ENCODE measurements around the gene KAT8.

KAT8 gene

DNA sequence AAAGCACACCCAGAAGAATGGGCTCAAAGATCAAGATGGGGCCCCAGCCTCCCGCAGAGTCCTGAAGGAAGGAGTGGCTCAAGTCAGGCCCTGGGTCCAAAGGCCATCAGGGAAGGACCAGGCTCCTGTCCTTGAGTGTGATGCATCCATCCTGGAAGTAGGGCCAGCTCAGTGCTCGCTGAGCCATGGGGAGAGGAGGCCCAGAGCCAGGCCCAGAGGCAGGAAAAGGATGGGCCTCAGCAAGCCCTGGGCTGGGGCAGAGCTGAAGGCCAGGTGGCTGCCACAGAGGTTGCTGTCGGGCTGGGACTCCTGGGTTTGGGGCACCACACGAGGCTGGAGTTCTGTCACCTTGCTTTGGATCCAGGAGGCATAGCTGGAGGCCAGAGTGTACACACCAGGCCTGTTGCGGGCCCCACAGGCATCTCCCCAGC lies 14.4 kb downstream of the KAT8 start:
- Histone ChIP-seq H3K27ac (ENCODE audit: extremely low read depth, low read depth, low read length) (no peak overlapping the region), H3K4me1 (ENCODE audit: control insufficient read depth, insufficient read depth, low read length) (peaks cover 11% of the 10 kb centered on the region; the same call in 1 of the 2 replicates), H3K4me3 (ENCODE audit: low read depth, low read length) (no peak overlapping the region), H3K9me3 (ENCODE audit: control insufficient read depth, insufficient read depth, low read depth, low read length) (no peaks in the 10 kb centered on the region), H3K36me3 (ENCODE audit: control insufficient read depth in 2 of 2, insufficient read depth in 1 of 2, low read length in 2 of 2) (peaks cover 0 to 55% of the 10 kb centered on the region in 2 experiments; a peak in 1 of 3 replicates)
- no peak for TF ChIP-seq ZNF354C (tag by site-specific recombination; IDR thresholded peaks at IDR 0.05; ENCODE audit: borderline replicate concordance, low read depth)
- TF ChIP-seq, protein P1, sequence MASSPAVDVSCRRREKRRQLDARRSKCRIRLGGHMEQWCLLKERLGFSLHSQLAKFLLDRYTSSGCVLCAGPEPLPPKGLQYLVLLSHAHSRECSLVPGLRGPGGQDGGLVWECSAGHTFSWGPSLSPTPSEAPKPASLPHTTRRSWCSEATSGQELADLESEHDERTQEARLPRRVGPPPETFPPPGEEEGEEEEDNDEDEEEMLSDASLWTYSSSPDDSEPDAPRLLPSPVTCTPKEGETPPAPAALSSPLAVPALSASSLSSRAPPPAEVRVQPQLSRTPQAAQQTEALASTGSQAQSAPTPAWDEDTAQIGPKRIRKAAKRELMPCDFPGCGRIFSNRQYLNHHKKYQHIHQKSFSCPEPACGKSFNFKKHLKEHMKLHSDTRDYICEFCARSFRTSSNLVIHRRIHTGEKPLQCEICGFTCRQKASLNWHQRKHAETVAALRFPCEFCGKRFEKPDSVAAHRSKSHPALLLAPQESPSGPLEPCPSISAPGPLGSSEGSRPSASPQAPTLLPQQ (tag by site-specific recombination; IDR thresholded peaks at IDR 0.05), result peak; percentile 35; the same call in 1 of the 2 replicates
- TF ChIP-seq ZFP69B (tag by site-specific recombination; IDR thresholded peaks at IDR 0.05), result 0 out of 2 replicates have a peak, but pooled peaks have one; percentile 26
- CTCF ChIA-PET, result interaction anchor here (1.9 kb wide), 1 partner anchor 11 kb away, joined by 13 read pairs; no protein-coding TSS in a partner anchor
- POLR2A ChIA-PET, result interaction anchor here (1.1 to 5.7 kb wide), 4 partner anchors 10 to 327 kb away, joined by 3 to 35 read pairs (median 5); partner anchors contain the start of genes ARMC5 and KAT8

DNA sequence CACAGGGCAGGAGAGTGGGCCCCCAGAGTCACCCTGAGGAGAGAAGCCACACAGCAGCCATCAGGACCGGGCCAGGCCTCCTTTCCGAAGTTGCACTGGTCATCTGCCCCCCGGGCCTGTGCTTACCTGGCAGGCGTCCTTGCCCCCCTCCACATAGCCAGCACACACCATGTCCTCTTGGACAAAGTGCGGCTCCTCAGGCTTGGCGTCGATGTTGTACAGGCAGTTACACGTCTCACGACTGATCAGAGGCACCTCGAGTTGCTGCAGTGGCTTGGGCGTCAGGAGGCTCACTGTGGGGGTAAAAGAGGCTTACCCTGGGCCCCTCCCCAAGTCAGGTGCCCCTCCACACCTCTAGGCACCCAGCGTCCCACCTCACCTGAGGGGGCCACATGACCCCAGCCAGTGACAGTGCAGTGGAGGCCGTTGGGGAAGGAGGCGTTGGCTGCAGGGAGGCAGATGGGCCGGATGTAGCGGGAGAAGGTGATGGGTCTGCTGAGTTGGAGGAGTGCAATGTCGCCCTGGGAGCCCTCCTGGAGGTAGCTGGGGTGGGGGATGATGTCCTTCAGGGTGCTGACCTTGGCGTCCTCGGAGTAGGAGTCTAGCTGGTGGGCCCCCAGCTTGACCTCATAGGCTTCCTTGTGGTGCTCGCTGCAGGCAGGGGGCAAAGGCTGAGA lies 15.0 kb downstream of the KAT8 start:
- Histone ChIP-seq H3K4me3 (ENCODE audit: low read depth, low read length) (no peak overlapping the region), H3K9me3 (ENCODE audit: control insufficient read depth, insufficient read depth, low read depth, low read length) (no peaks in the 10 kb centered on the region), H3K27ac (ENCODE audit: extremely low read depth, low read depth, low read length) (no peak overlapping the region), H3K4me1 (ENCODE audit: control insufficient read depth, insufficient read depth, low read length) (peaks cover 11% of the 10 kb centered on the region; the same call in 1 of the 2 replicates), H3K36me3 (ENCODE audit: control insufficient read depth in 2 of 2, insufficient read depth in 1 of 2, low read length in 2 of 2) (peaks cover 0 to 49% of the 10 kb centered on the region in 2 experiments; a peak in 1 of 3 replicates)
- POLR2A ChIA-PET, result interaction anchor here (1.1 to 2.1 kb wide), 3 partner anchors 9 to 15 kb away, joined by 3 to 7 read pairs (median 5); partner anchors contain the start of gene KAT8
- no peak for TF ChIP-seq ZNF223 (tag by site-specific recombination; IDR thresholded peaks at IDR 0.05)
- no peak for TF ChIP-seq ZNF48 (tag by site-specific recombination; IDR thresholded peaks at IDR 0.05)
- no peak for TF ChIP-seq SCRT2 (tag by site-specific recombination; IDR thresholded peaks at IDR 0.05)
- TF ChIP-seq ZNF302 (tag by site-specific recombination; IDR thresholded peaks at IDR 0.05; ENCODE audit: low read depth), result no peak
- CTCF ChIA-PET, result interaction anchor here (1.9 kb wide), 1 partner anchor 10 kb away, joined by 13 read pairs; no protein-coding TSS in a partner anchor

DNA sequence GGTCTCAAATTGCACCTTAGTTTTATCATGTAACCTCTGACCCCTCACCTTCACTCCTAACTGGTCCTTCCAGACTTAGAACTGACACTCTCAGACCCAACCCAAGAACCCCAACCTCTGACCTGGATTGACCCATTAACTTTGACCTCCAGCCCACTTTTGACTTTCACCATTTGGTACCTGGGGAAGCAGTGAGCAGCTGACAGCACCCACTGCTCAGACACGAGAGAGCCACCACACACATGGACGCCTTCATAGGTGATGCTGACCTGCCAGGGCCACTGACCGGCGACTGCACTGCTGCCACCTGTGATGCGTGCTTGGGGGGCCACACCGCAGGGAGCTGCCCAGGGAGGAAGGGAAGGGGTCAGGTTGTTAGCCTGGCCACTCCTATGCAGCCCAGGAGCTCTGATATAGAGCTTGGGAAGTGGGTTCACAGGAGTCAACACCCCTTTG lies 15.6 kb downstream of the KAT8 start:
- Histone ChIP-seq H3K36me3 (ENCODE audit: control insufficient read depth in 2 of 2, insufficient read depth in 1 of 2, low read length in 2 of 2) (peaks cover 0 to 43% of the 10 kb centered on the region in 2 experiments; a peak in 1 of 3 replicates), H3K9me3 (ENCODE audit: control insufficient read depth, insufficient read depth, low read depth, low read length) (no peaks in the 10 kb centered on the region), H3K4me3 (ENCODE audit: low read depth, low read length) (no peak overlapping the region), H3K4me1 (ENCODE audit: control insufficient read depth, insufficient read depth, low read length) (peaks cover 11% of the 10 kb centered on the region; the same call in 1 of the 2 replicates), H3K27ac (ENCODE audit: extremely low read depth, low read depth, low read length) (no peak overlapping the region)
- ChIA-PET POLR2A (interaction anchor here (1.2 to 2.1 kb wide), 2 partner anchors 9 to 15 kb away, joined by 5 to 7 read pairs; partner anchors contain the start of gene KAT8), CTCF (interaction anchor here (1.2 kb wide), 1 partner anchor 9 kb away, joined by 5 read pairs; no protein-coding TSS in a partner anchor)
- TF ChIP-seq, protein P1 (tag by site-specific recombination; IDR thresholded peaks at IDR 0.05), result no peak
- TF ChIP-seq ZNF202 (tag by site-specific recombination; IDR thresholded peaks at IDR 0.05; ENCODE audit: borderline replicate concordance) (no peak), ZNF302 (tag by site-specific recombination; IDR thresholded peaks at IDR 0.05; ENCODE audit: low read depth) (no peak), ZNF677 (tag by site-specific recombination; IDR thresholded peaks at IDR 0.05) (no peak), ZNF311 (tag by site-specific recombination; IDR thresholded peaks at IDR 0.05; ENCODE audit: borderline replicate concordance) (no peak), ZNF433 (tag by site-specific recombination; IDR thresholded peaks at IDR 0.05; ENCODE audit: low read depth) (no peak), YY2 (tag by site-specific recombination; IDR thresholded peaks at IDR 0.05) (no peak), ZBTB17 (tag by site-specific recombination; IDR thresholded peaks at IDR 0.05) (no peak), BCL11A (tag by site-specific recombination; IDR thresholded peaks at IDR 0.05; ENCODE audit: low read depth) (peak; percentile 69; the same call in 1 of the 2 replicates), ZNF155 (tag by site-specific recombination; IDR thresholded peaks at IDR 0.05) (no peak)
- TF ChIP-seq, protein P2, sequence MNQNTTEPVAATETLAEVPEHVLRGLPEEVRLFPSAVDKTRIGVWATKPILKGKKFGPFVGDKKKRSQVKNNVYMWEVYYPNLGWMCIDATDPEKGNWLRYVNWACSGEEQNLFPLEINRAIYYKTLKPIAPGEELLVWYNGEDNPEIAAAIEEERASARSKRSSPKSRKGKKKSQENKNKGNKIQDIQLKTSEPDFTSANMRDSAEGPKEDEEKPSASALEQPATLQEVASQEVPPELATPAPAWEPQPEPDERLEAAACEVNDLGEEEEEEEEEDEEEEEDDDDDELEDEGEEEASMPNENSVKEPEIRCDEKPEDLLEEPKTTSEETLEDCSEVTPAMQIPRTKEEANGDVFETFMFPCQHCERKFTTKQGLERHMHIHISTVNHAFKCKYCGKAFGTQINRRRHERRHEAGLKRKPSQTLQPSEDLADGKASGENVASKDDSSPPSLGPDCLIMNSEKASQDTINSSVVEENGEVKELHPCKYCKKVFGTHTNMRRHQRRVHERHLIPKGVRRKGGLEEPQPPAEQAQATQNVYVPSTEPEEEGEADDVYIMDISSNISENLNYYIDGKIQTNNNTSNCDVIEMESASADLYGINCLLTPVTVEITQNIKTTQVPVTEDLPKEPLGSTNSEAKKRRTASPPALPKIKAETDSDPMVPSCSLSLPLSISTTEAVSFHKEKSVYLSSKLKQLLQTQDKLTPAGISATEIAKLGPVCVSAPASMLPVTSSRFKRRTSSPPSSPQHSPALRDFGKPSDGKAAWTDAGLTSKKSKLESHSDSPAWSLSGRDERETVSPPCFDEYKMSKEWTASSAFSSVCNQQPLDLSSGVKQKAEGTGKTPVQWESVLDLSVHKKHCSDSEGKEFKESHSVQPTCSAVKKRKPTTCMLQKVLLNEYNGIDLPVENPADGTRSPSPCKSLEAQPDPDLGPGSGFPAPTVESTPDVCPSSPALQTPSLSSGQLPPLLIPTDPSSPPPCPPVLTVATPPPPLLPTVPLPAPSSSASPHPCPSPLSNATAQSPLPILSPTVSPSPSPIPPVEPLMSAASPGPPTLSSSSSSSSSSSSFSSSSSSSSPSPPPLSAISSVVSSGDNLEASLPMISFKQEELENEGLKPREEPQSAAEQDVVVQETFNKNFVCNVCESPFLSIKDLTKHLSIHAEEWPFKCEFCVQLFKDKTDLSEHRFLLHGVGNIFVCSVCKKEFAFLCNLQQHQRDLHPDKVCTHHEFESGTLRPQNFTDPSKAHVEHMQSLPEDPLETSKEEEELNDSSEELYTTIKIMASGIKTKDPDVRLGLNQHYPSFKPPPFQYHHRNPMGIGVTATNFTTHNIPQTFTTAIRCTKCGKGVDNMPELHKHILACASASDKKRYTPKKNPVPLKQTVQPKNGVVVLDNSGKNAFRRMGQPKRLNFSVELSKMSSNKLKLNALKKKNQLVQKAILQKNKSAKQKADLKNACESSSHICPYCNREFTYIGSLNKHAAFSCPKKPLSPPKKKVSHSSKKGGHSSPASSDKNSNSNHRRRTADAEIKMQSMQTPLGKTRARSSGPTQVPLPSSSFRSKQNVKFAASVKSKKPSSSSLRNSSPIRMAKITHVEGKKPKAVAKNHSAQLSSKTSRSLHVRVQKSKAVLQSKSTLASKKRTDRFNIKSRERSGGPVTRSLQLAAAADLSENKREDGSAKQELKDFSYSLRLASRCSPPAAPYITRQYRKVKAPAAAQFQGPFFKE (tag by site-specific recombination; IDR thresholded peaks at IDR 0.05; ENCODE audit: borderline replicate concordance), result no peak
- TF ChIP-seq, protein P3, sequence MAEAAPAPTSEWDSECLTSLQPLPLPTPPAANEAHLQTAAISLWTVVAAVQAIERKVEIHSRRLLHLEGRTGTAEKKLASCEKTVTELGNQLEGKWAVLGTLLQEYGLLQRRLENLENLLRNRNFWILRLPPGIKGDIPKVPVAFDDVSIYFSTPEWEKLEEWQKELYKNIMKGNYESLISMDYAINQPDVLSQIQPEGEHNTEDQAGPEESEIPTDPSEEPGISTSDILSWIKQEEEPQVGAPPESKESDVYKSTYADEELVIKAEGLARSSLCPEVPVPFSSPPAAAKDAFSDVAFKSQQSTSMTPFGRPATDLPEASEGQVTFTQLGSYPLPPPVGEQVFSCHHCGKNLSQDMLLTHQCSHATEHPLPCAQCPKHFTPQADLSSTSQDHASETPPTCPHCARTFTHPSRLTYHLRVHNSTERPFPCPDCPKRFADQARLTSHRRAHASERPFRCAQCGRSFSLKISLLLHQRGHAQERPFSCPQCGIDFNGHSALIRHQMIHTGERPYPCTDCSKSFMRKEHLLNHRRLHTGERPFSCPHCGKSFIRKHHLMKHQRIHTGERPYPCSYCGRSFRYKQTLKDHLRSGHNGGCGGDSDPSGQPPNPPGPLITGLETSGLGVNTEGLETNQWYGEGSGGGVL (tag by site-specific recombination; IDR thresholded peaks at IDR 0.05), result no peak

Data from HEK293 (cell line).